GM12891 (cell line): ENCODE data around the gene ZFYVE19.

Experiments
- DNase-seq: peaks from one replicate; pipeline ENCODE4 v3.0.0; 2011; ENCODE audit warnings: low spot score; ENCODE audit not compliant: insufficient read length
- FAIRE-seq: peaks from 2 replicates; lab custom pipeline; 2011; peaks lifted over from hg19 to GRCh38; lab: Jason Lieb, UNC
- PAX5 ChIP-seq: IDR thresholded peaks from 2 replicates; pipeline ENCODE4 v1.6.1; 2011; ENCODE audit warnings: low read length, moderate library complexity, mild to moderate bottlenecking; ENCODE audit not compliant: insufficient read depth, severe bottlenecking
- POLR2A ChIP-seq: IDR thresholded peaks from 2 replicates; pipeline ENCODE4 v1.6.1; 2011; ENCODE audit warnings: low read depth, low read length, control low read depth
- POLR2AphosphoS5 ChIP-seq: IDR thresholded peaks from 2 replicates; pipeline ENCODE4 v1.6.1; 2011; ENCODE audit warnings: low read depth, low read length, control low read depth
- POU2F2 ChIP-seq: IDR thresholded peaks from 2 replicates; pipeline ENCODE4 v1.6.1; 2011; ENCODE audit warnings: low read depth, mild to moderate bottlenecking, control low read depth, low read length, moderate library complexity
- SPI1 ChIP-seq: IDR thresholded peaks from 2 replicates; pipeline ENCODE4 v1.6.1; 2011; ENCODE audit warnings: low read depth, low read length, control low read depth
- TAF1 ChIP-seq: IDR thresholded peaks from 2 replicates; pipeline ENCODE4 v1.6.1; 2011; ENCODE audit warnings: low read depth, low read length, control low read depth

Gene ZFYVE19

GRCh38 chr15:40775740-40776536 is 31.0 kb upstream of the ZFYVE19 start:
- no peak for DNase-seq
- no peak for TF ChIP-seq POLR2AphosphoS5
- TF ChIP-seq POLR2A, result no peak
- no peak for TF ChIP-seq POU2F2
- TF ChIP-seq TAF1, result no peak
- no peak for TF ChIP-seq SPI1
- no peak for TF ChIP-seq PAX5
- no peak for FAIRE-seq

- DNase-seq, result no peak
- TF ChIP-seq SPI1 (no peak), TAF1 (no peak), PAX5 (no peak), POLR2AphosphoS5 (no peak), POU2F2 (no peak), POLR2A (no peak)
- FAIRE-seq, result no peak
Measured at GRCh38 chr15:40776537-40777141, 30.2 kb upstream of the ZFYVE19 start.

GRCh38 chr15:40782609-40783227 is 24.2 kb upstream of the ZFYVE19 start:
- DNase-seq (peak; percentile 64), FAIRE-seq (peak; percentile 99)
- TF ChIP-seq POU2F2 (no peak), POLR2AphosphoS5 (no peak), TAF1 (no peak), POLR2A (no peak), PAX5 (no peak), SPI1 (no peak)

GRCh38 chr15:40785164-40785563 is 21.7 kb upstream of the ZFYVE19 start:
- DNase-seq, result no peak
- no peak for FAIRE-seq
- TF ChIP-seq POLR2AphosphoS5, result no peak
- no peak for TF ChIP-seq SPI1
- TF ChIP-seq TAF1, result no peak
- no peak for TF ChIP-seq PAX5
- TF ChIP-seq POU2F2, result no peak
- TF ChIP-seq POLR2A, result no peak

GRCh38 chr15:40785814-40786213 is 21.1 kb upstream of the ZFYVE19 start:
- FAIRE-seq (no peak), DNase-seq (no peak)
- TF ChIP-seq SPI1, result no peak
- TF ChIP-seq POLR2A, result no peak
- no peak for TF ChIP-seq TAF1
- TF ChIP-seq PAX5, result no peak
- TF ChIP-seq POU2F2, result no peak
- TF ChIP-seq POLR2AphosphoS5, result no peak

- FAIRE-seq (no peak), DNase-seq (no peak)
- TF ChIP-seq POLR2AphosphoS5, result no peak
- no peak for TF ChIP-seq POLR2A
- TF ChIP-seq PAX5, result no peak
- TF ChIP-seq SPI1, result no peak
- TF ChIP-seq POU2F2, result no peak
- no peak for TF ChIP-seq TAF1
Measured at GRCh38 chr15:40787344-40787841, 19.5 kb upstream of the ZFYVE19 start.

GRCh38 chr15:40787991-40788390 is 18.9 kb upstream of the ZFYVE19 start:
- DNase-seq (no peak), FAIRE-seq (no peak)
- TF ChIP-seq TAF1, result no peak
- no peak for TF ChIP-seq POU2F2
- no peak for TF ChIP-seq POLR2A

GRCh38 chr15:40789119-40789518 is 17.8 kb upstream of the ZFYVE19 start:
- FAIRE-seq, result no peak
- no peak for DNase-seq
- no peak for TF ChIP-seq SPI1
- no peak for TF ChIP-seq POLR2A
- TF ChIP-seq POLR2AphosphoS5, result no peak
- TF ChIP-seq TAF1, result no peak
- no peak for TF ChIP-seq POU2F2
- no peak for TF ChIP-seq PAX5

- TF ChIP-seq PAX5, result no peak
- TF ChIP-seq POLR2AphosphoS5, result no peak
- no peak for TF ChIP-seq POLR2A
- TF ChIP-seq POU2F2, result no peak
- no peak for TF ChIP-seq TAF1
- TF ChIP-seq SPI1, result no peak
- FAIRE-seq (no peak), DNase-seq (no peak)
Measured at GRCh38 chr15:40789999-40790398, 16.9 kb upstream of the ZFYVE19 start.
